Measurements from ENCODE around the gene CREG2. TPM values are rescaled to one million over a fixed set of nuclear protein-coding genes. Genes with fewer than 3 reads are reported as not detected.

CREG2 gene
- total RNA-seq, 1 donor from 2014 or later = not detected

DNA sequence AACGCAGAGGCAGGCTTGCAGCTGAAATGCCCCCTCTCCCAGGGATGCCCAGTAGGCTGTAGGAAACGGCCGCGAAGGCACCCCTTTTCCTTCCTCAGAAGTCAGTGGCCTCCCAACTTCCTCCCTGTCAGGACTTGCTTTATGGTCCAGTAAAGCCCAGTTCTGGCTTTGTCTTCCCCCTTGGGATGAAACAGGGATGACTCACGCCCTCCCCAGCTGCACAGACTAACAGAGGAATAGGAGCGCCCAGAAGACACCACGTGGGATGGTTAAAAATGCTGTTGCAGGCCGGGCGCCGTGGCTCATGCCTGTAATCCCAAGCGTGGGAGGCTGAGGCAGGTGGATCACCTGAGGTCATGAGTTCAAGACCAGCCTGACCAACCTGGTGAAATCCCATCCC lies 6.9 kb downstream of the CREG2 start:
- CTCF ChIA-PET = interaction anchor here (1.3 kb wide), 1 partner anchor 28 kb away, joined by 3 read pairs; no protein-coding TSS in a partner anchor
- peaks cover 12% of the 10 kb centered on the region for H3K27me3 Mint-ChIP-seq

DNA sequence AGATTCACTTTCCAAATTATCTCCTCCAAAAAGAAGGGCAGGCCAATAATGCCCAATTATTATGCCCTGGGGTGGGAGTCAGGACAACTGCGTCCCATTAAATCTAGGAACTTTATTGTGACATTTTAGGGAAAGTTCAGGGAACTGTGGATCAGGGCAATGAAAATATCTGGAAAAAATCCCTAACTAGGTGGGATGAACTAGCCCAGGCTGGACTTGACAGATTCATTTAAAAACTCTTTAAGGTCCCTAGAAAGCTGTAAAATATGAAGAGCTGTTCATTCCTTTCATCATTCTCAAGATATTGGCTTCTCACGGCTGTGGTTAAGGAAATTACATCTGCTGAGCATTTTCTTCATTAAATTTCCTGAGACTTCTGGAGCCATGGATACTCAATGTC lies 8.2 kb downstream of the CREG2 start:
- TF ChIP-seq, protein P1, sequence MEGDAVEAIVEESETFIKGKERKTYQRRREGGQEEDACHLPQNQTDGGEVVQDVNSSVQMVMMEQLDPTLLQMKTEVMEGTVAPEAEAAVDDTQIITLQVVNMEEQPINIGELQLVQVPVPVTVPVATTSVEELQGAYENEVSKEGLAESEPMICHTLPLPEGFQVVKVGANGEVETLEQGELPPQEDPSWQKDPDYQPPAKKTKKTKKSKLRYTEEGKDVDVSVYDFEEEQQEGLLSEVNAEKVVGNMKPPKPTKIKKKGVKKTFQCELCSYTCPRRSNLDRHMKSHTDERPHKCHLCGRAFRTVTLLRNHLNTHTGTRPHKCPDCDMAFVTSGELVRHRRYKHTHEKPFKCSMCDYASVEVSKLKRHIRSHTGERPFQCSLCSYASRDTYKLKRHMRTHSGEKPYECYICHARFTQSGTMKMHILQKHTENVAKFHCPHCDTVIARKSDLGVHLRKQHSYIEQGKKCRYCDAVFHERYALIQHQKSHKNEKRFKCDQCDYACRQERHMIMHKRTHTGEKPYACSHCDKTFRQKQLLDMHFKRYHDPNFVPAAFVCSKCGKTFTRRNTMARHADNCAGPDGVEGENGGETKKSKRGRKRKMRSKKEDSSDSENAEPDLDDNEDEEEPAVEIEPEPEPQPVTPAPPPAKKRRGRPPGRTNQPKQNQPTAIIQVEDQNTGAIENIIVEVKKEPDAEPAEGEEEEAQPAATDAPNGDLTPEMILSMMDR (IDR thresholded peaks at IDR 0.05) = no peak
- H3K36me3 Mint-ChIP-seq (ENCODE audit: low read depth) = no peaks in the 10 kb centered on the region
- no peak overlapping the region for H3K27ac Mint-ChIP-seq
- H3K9me3 Mint-ChIP-seq = no peaks in the 10 kb centered on the region
- peaks cover 7% of the 10 kb centered on the region for H3K27me3 Mint-ChIP-seq
- CTCF ChIA-PET = interaction anchor here (1.1 to 1.3 kb wide), 2 partner anchors 29 to 37 kb away, joined by 3 read pairs; no protein-coding TSS in a partner anchor
- DNase-seq (no peak), ATAC-seq (ENCODE audit: low read depth) (no peak)
- intact Hi-C loops (cut with micrococcal nuclease) = no loop called here
- H3K4me3 Mint-ChIP-seq = no peak overlapping the region
- no peaks in the 10 kb centered on the region for H3K4me1 Mint-ChIP-seq
- POLR2A ChIA-PET = no interaction called here

More for the DNA sequence above, 6.9 kb downstream of the CREG2 start:
- TF ChIP-seq, protein P1 (IDR thresholded peaks at IDR 0.05) = no peak
- intact Hi-C loops (cut with micrococcal nuclease) = no loop called here
- ATAC-seq (ENCODE audit: low read depth) = no peak
- Mint-ChIP-seq H3K4me3 (no peak overlapping the region), H3K4me1 (no peaks in the 10 kb centered on the region), H3K9me3 (no peaks in the 10 kb centered on the region), H3K27ac (no peak overlapping the region), H3K36me3 (ENCODE audit: low read depth) (no peaks in the 10 kb centered on the region)
- POLR2A ChIA-PET = no interaction called here
- DNase-seq = no peak

DNA sequence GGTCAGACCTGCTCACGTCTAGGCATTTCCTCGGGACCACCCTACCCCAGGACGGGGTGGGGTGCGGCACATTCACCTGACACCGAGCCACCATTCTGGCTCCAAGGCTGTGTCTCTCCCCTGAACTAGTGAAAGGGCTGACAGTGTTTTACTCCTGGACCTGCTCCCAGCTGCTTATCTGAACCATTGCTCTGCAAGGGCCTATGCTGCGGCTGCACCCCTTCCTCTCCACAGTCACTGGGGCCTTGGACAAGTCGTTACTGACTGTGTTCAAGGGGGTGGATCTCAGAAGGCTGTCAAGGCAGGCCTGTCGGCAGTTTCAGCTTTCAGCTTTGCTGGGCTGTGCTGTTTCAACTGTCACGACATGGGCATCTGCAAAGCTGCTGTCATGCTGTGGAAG lies 11.7 kb downstream of the CREG2 start:
- Mint-ChIP-seq H3K27me3 (no peaks in the 10 kb centered on the region), H3K36me3 (ENCODE audit: low read depth) (no peaks in the 10 kb centered on the region), H3K9me3 (peaks cover 17% of the 10 kb centered on the region), H3K4me1 (no peaks in the 10 kb centered on the region), H3K27ac (no peak overlapping the region), H3K4me3 (no peak overlapping the region)
- ChIA-PET CTCF (no interaction called here), POLR2A (no interaction called here)
- DNase-seq = no peak
- TF ChIP-seq, protein P1 (IDR thresholded peaks at IDR 0.05) = no peak
- ATAC-seq (ENCODE audit: low read depth) = no peak
- intact Hi-C loops (cut with micrococcal nuclease) = no loop called here

DNA sequence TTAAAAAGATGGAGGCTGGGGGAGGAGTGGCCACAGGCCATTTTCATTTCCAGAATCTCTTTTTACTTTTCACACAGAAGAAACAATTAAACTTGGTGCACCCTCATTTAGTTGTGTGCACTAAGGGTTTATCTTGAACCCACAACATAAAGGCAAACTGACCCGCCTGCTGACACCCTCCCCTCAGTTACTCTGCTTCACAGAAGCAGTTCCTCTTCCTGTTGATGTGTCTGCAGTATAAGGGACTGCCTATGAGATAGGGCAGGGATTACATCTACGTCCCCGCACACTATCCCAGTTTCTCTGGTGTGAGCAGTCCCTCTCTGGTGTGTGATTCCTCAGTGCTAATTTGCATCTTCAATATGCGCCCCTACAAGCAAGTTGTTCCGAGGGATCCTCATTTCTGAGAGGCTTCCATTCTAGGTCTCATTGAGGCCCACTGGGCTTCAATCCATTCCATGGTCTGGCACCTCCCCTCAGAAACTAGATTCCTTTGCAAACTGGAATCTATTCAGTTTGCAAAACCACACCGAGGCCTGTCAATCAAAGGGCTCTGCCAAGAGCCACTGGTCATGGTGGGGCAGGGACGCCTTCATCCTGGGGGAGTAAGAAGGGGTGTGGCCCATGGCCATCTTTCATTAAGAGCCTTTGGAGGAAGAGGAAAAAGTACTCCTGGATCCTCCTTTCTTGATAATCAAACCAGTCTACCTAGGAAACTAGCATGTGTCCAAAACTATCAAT lies 12.3 kb downstream of the CREG2 start:
- no peak for DNase-seq
- peaks cover 17% of the 10 kb centered on the region for H3K9me3 Mint-ChIP-seq
- ATAC-seq (ENCODE audit: low read depth) = no peak
- H3K4me3 Mint-ChIP-seq = no peak overlapping the region
- H3K4me1 Mint-ChIP-seq = no peaks in the 10 kb centered on the region
- H3K27ac Mint-ChIP-seq = no peak overlapping the region
- CTCF ChIA-PET = no interaction called here
- intact Hi-C loops (cut with micrococcal nuclease) = no loop called here
- TF ChIP-seq, protein P1 (IDR thresholded peaks at IDR 0.05) = no peak
- no peaks in the 10 kb centered on the region for H3K27me3 Mint-ChIP-seq
- H3K36me3 Mint-ChIP-seq (ENCODE audit: low read depth) = no peaks in the 10 kb centered on the region
- POLR2A ChIA-PET = no interaction called here

DNA sequence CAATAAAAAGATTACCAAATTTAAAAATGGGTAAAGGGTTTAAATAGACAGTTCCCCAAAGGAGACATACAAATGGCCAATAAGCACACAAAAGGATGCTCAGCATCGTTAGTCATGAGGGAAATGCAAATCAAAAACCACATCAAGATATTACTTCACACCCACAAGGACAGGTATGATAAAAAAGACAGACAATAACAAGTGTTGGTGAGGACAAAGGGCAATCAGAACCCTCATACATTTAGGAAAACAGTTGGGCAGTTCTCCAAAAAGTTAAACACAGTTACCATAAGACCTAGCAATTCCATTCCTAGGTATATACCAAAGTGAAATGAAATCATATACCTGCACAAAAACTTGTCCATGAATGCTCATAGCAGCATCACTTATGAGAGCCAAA lies 14.5 kb downstream of the CREG2 start:
- no peaks in the 10 kb centered on the region for H3K27me3 Mint-ChIP-seq
- ATAC-seq (ENCODE audit: low read depth) = no peak
- peak overlapping the region; percentile 59 for H3K27ac Mint-ChIP-seq
- intact Hi-C loops (cut with micrococcal nuclease) = no loop called here
- H3K36me3 Mint-ChIP-seq (ENCODE audit: low read depth) = no peaks in the 10 kb centered on the region
- POLR2A ChIA-PET = no interaction called here
- no peak for DNase-seq
- H3K4me3 Mint-ChIP-seq = no peak overlapping the region
- TF ChIP-seq, protein P1 (IDR thresholded peaks at IDR 0.05) = no peak
- H3K9me3 Mint-ChIP-seq = peaks cover 17% of the 10 kb centered on the region
- H3K4me1 Mint-ChIP-seq = no peaks in the 10 kb centered on the region
- CTCF ChIA-PET = no interaction called here
